Measurements from ENCODE around the gene MED8. TPM values are rescaled to one million over a fixed set of nuclear protein-coding genes. Genes with fewer than 3 reads are reported as not detected.
A peak's percentile ranks its signal among the peaks of the same experiment; 100 is the strongest.

The MED8 gene
- total and polyA plus RNA-seq, 10 of the 15 experiments (the other 5 are each of a cell fraction or from before 2014, with no cell fraction given): 20.2 to 61.7 (median 39.5) TPM

DNA sequence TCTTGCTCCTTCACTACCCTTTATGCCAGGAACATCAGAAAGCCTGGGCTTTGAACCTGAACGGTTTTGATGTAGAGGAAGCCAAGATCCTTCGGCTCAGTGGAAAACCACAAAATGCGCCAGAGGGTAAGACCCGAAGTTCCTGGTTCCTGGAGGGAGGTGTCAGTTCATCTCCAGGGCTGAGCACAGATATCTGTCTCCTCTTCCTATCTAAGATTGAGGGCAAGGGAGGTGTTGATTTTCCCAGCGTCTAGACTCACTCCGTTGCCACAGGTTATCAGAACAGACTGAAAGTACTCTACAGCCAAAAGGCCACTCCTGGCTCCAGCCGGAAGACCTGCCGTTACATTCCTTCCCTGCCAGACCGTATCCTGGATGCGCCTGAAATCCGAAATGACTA, 29.9 kb downstream of the MED8 start:
- ATAC-seq: no peak
- H3K79me2 ChIP-seq (ENCODE audit: control insufficient read depth, insufficient read depth, low read length): peaks cover 36% of the 10 kb centered on the region

More for the DNA sequence above, 29.9 kb downstream of the MED8 start:
- H3K4me3 ChIP-seq: peak overlapping the region; percentile 79
- H4K20me1 ChIP-seq (ENCODE audit: control insufficient read depth, insufficient read depth): no peaks in the 10 kb centered on the region
- in situ Hi-C loops (cut with MboI): no loop called here
- no peak for TF ChIP-seq MTA2 (IDR thresholded peaks at IDR 0.05; ENCODE audit: low read depth)
- TF ChIP-seq ATF7 (IDR thresholded peaks at IDR 0.05; ENCODE audit: low read depth): no peak
- TF ChIP-seq BCL11A (IDR thresholded peaks at IDR 0.05; ENCODE audit: low read depth, low read length): no peak
- TF ChIP-seq BRCA1 (IDR thresholded peaks at IDR 0.05; ENCODE audit: low read depth, low read length): no peak
- TF ChIP-seq EED (IDR thresholded peaks at IDR 0.05; ENCODE audit: low read depth): no peak
- no peak for TF ChIP-seq TAF1 (IDR thresholded peaks at IDR 0.05; ENCODE audit: borderline replicate concordance, low read depth, low read length)
- TF ChIP-seq FOXM1 (IDR thresholded peaks at IDR 0.05; ENCODE audit: low read depth, low read length): no peak
- no peak for TF ChIP-seq SUZ12 (IDR thresholded peaks at IDR 0.05; ENCODE audit: unreplicated experiment)
- TF ChIP-seq CHD1 (IDR thresholded peaks at IDR 0.05; ENCODE audit: low read depth, low read length): no peak
- no peak for TF ChIP-seq POU2F2 (IDR thresholded peaks at IDR 0.05; ENCODE audit: borderline replicate concordance, low read depth, low read length)
- no peak for TF ChIP-seq HDAC6 (IDR thresholded peaks at IDR 0.05; ENCODE audit: unreplicated experiment)
- TF ChIP-seq, protein P1, sequence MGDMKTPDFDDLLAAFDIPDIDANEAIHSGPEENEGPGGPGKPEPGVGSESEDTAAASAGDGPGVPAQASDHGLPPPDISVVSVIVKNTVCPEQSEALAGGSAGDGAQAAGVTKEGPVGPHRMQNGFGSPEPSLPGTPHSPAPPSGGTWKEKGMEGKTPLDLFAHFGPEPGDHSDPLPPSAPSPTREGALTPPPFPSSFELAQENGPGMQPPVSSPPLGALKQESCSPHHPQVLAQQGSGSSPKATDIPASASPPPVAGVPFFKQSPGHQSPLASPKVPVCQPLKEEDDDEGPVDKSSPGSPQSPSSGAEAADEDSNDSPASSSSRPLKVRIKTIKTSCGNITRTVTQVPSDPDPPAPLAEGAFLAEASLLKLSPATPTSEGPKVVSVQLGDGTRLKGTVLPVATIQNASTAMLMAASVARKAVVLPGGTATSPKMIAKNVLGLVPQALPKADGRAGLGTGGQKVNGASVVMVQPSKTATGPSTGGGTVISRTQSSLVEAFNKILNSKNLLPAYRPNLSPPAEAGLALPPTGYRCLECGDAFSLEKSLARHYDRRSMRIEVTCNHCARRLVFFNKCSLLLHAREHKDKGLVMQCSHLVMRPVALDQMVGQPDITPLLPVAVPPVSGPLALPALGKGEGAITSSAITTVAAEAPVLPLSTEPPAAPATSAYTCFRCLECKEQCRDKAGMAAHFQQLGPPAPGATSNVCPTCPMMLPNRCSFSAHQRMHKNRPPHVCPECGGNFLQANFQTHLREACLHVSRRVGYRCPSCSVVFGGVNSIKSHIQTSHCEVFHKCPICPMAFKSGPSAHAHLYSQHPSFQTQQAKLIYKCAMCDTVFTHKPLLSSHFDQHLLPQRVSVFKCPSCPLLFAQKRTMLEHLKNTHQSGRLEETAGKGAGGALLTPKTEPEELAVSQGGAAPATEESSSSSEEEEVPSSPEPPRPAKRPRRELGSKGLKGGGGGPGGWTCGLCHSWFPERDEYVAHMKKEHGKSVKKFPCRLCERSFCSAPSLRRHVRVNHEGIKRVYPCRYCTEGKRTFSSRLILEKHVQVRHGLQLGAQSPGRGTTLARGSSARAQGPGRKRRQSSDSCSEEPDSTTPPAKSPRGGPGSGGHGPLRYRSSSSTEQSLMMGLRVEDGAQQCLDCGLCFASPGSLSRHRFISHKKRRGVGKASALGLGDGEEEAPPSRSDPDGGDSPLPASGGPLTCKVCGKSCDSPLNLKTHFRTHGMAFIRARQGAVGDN (IDR thresholded peaks at IDR 0.05): no peak
- TF ChIP-seq, protein P2, sequence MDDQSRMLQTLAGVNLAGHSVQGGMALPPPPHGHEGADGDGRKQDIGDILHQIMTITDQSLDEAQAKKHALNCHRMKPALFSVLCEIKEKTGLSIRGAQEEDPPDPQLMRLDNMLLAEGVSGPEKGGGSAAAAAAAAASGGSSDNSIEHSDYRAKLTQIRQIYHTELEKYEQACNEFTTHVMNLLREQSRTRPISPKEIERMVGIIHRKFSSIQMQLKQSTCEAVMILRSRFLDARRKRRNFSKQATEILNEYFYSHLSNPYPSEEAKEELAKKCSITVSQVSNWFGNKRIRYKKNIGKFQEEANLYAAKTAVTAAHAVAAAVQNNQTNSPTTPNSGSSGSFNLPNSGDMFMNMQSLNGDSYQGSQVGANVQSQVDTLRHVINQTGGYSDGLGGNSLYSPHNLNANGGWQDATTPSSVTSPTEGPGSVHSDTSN (IDR thresholded peaks at IDR 0.05; ENCODE audit: insufficient replicate concordance, low read depth, low read length): no peak
- DNase-seq (ENCODE audit: low read depth, low spot score) (no peak), FAIRE-seq (no peak)
- no peaks in the 10 kb centered on the region for H3K9me3 ChIP-seq (replicated peaks; ENCODE audit: control insufficient read depth, insufficient read depth, low read length)
- H3K36me3 ChIP-seq (ENCODE audit: control insufficient read depth in 2 of 2, insufficient read depth in 2 of 2, low read length in 1 of 2): peaks cover 15 to 19% of the 10 kb centered on the region in 2 experiments
- peak overlapping the region; percentile 75 for H3K9ac ChIP-seq (ENCODE audit: control insufficient read depth, insufficient read depth, low read length)
- ChIA-PET POLR2A (interaction anchor here (3.0 kb wide), 1 partner anchor 8 kb away, joined by 25 read pairs; the partner anchor contains the start of gene ELOVL1), CTCF (interaction anchor here (1.0 to 3.1 kb wide), 3 partner anchors 10 to 121 kb away, joined by 3 to 44 read pairs (median 8); no protein-coding TSS in a partner anchor), RAD21 (ENCODE audit: unreplicated experiment) (interaction anchor here (3.2 kb wide), 1 partner anchor 133 kb away, joined by 23 read pairs; no protein-coding TSS in a partner anchor), SMC1A (ENCODE audit: uncharacterized antibody, unreplicated experiment) (interaction anchor here (1.6 to 4.5 kb wide), 4 partner anchors 9 to 132 kb away, joined by 6 to 26 read pairs (median 9); partner anchors contain the start of gene ELOVL1)
- 38% methylated on average over 11 of the region's 11 CpGs for WGBS (ENCODE audit: insufficient coverage, insufficient replicate concordance, low lambda C conversion rate, missing lambda C conversion rate)
- peaks cover 10% of the 10 kb centered on the region for H3K4me1 ChIP-seq (ENCODE audit: control insufficient read depth, insufficient read depth, low read length)
- intact Hi-C loops (cut with micrococcal nuclease; ENCODE audit: unreplicated experiment): loop anchor here (2.0 kb wide), 1 partner anchor 121 kb away; no protein-coding TSS in a partner anchor
- H3K4me2 ChIP-seq (ENCODE audit: control insufficient read depth, insufficient read depth): peak overlapping the region; percentile 89
- BruUV-seq (replicated peaks): no TSS peak
- no peaks in the 10 kb centered on the region for H3K27me3 ChIP-seq (replicated peaks in 1 of 2; ENCODE audit: control insufficient read depth in 2 of 2, insufficient read depth in 2 of 2, low read length in 1 of 2)
- peak overlapping the region; percentile 71 for H3K27ac ChIP-seq (ENCODE audit: control insufficient read depth, insufficient read depth)
- H2AFZ ChIP-seq (ENCODE audit: control insufficient read depth, low read depth, low read length): no peak overlapping the region
